Measurements from ENCODE around the gene SV2B.

DNA sequence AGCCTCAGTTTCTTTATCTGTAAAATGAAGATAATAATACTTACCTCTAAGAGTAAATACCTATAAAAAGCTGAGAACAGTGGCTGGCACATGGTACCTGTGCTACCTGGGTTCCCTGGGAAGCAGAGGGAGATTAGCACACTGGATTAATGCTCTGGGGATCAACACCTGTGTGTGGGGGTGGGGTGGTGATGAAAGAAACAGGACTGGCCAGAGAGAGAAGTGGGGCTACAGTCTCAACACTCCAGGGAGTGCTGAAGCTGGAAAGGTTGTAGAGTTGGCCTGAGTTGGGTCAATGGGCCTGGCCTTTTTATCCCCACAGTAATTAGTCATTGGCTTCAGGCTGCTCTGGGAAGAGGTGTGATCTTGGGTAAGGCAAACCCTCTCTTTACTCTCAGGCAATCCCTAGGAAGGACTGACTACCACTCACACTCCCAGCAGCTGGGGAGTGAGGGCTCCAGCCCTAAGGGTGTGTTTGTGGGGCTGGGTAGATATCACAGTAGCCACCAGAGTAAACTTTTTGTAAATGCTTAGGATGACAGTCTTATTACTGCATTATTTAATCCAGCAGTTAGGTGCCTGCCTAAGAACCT is 102.5 kb downstream of the SV2B start:
- no peak for TF ChIP-seq CHD2 (IDR thresholded peaks at IDR 0.05; ENCODE audit: low read length, partially characterized antibody)
- TF ChIP-seq HDAC2 (IDR thresholded peaks at IDR 0.05) = no peak
- TF ChIP-seq JUN (IDR thresholded peaks at IDR 0.05) = no peak
- TF ChIP-seq KDM5A (IDR thresholded peaks at IDR 0.05) = no peak
